Spleen (tissue), 11 donors: Measurements from ENCODE around the gene TNN. TPM values are rescaled to one million over a fixed set of nuclear protein-coding genes. Genes with fewer than 3 reads are reported as not detected.

Experiments used
- DNase-seq: peaks from one replicate; pipeline ENCODE4 v3.0.0-alpha.2; 2020
- H3K27ac ChIP-seq, 8 donors: fragments of 200-600 bp; sonication (generic) in 7 of 8; 1 replicate in 4 of 8; 2 replicates in 4 of 8; pipeline versions ENCODE4 v1.5.0 to v1.8.0; 2016 to 2021; ENCODE audit warnings: inconsistent platforms in 4 of 8, mild to moderate bottlenecking in 4 of 8, moderate library complexity in 1 of 8
- H3K27me3 ChIP-seq, 7 donors: fragments of 200-600 bp; sonication (generic) in 6 of 7; replicated peaks in 1 of 7; 1 replicate in 4 of 7; 2 replicates in 3 of 7; pipeline versions ENCODE4 v1.5.0 to v1.8.0; 2016 to 2021; ENCODE audit warnings: inconsistent platforms in 3 of 7, mild to moderate bottlenecking in 1 of 7
- H3K36me3 ChIP-seq, 6 donors: fragments of 200-600 bp; sonication (generic) in 5 of 6; 1 replicate in 4 of 6; 2 replicates in 2 of 6; pipeline versions ENCODE4 v1.5.0 to v1.8.0; 2016 to 2021; ENCODE audit warnings: inconsistent platforms in 2 of 6
- H3K4me1 ChIP-seq, 6 donors: fragments of 200-600 bp; sonication (generic) in 5 of 6; 1 replicate in 3 of 6; 2 replicates in 3 of 6; pipeline versions ENCODE4 v1.5.0 to v1.8.0; 2016 to 2021; ENCODE audit warnings: inconsistent platforms in 3 of 6
- H3K4me3 ChIP-seq, 8 donors: fragments of 200-600 bp; sonication (generic) in 7 of 8; 1 replicate in 4 of 8; 2 replicates in 4 of 8; pipeline versions ENCODE4 v1.5.0 to v1.8.0; 2016 to 2021; ENCODE audit warnings: inconsistent platforms in 4 of 8, mild to moderate bottlenecking in 4 of 8, moderate library complexity in 2 of 8
- H3K9me3 ChIP-seq, 8 donors: fragments of 200-600 bp; sonication (generic) in 7 of 8; 1 replicate in 4 of 8; 2 replicates in 4 of 8; pipeline versions ENCODE4 v1.5.0 to v1.8.0; 2016 to 2021; ENCODE audit warnings: inconsistent platforms in 4 of 8
- CTCF ChIP-seq, 11 experiments: fragments of 200-600 bp in 7 of 11; fragments of 450-650 bp in 4 of 11; sonication (generic) in 4 of 11; IDR thresholded peaks in 8 of 11; conservative IDR thresholded peaks in 3 of 11; 1 replicate in 7 of 11; 2 replicates in 4 of 11; pipeline versions ENCODE4 v1.4.0 to v1.8.0; 2016 to 2021; ENCODE audit warnings: antibody characterized with exemption in 11 of 11, inconsistent platforms in 4 of 11, mild to moderate bottlenecking in 1 of 11
- POLR2A ChIP-seq, 3 donors: fragments of 450-650 bp; IDR thresholded peaks; one replicate each; pipeline ENCODE4 v1.5.1; 2017; ENCODE audit warnings: antibody characterized with exemption in 3 of 3, mild to moderate bottlenecking in 1 of 3
- POLR2AphosphoS5 ChIP-seq, 3 donors: sonication (generic); formaldehyde crosslinking; IDR thresholded peaks; one replicate each; pipeline ENCODE4 v1.5.1; 2017; ENCODE audit warnings: antibody characterized with exemption in 3 of 3
- WGBS, 5 donors: extraction: QIAGEN DNeasy Blood & Tissue Kit in 3 of 5; methylation state at CpG; one replicate each; pipeline versions ENCODE4 v1.1.5 to v1.1.7; 2013 to 2018; 5-methylcytosine and 5-hydroxymethylcytosine counted together
- intact Hi-C: fragments of 100-400 bp; cut with DNase I; formaldehyde crosslinking; loops from one replicate; pipeline ENCODE4 v1.15.0; 2023; ENCODE audit warnings: low total_unique reads
- polyA plus RNA-seq, 3 donors: library from polyadenylated mRNA; stranded (reverse); fragments of 200-250 nt; gene quantifications; one replicate each; pipeline ENCODE4 v1.2.1, GENCODE V29; 2013
- total RNA-seq, 7 donors: library from RNA; depleted of rRNA in 3 of 7; stranded (reverse); fragments of >200 nt in 3 of 7; fragmentation: NEBNext Ultra II Directional in 4 of 7; extraction: Animal tissue kit (Norgen Biotek cat#: 25700) in 4 of 7; gene quantifications; one replicate each; pipeline versions ENCODE4 v1.1.0 to v1.2.1, GENCODE V29; 2016 to 2021
- donor health status: healthy with polysubstance abuse.
- donor health status: DM: no; HTN: no; CAD: no; lungs with moderate emphysema.
- donor health status: DM: no; HTN: no; CAD: no.
- donor health status: Bipolar disorder and iron deficiency.
- donor health status: healthy.
- donor health status: DM: no; HTN: no; CAD: no.
- donor health status: DM: yes; HTN: yes; CAD: no.

Gene TNN
- total and polyA plus RNA-seq, 10 donors: 0.03 to 1.3 (median 0.37) TPM

- Histone ChIP-seq H3K4me3 (no peak overlapping the region), H3K27ac (no peak overlapping the region), H3K27me3 (no peaks in the 10 kb centered on the region), H3K36me3 (no peaks in the 10 kb centered on the region), H3K4me1 (no peaks in the 10 kb centered on the region), H3K9me3 (peaks cover 4 to 25% (median 18%) of the 10 kb centered on the region in 8 donors)
- TF ChIP-seq POLR2AphosphoS5 (IDR thresholded peaks at IDR 0.05): no peak
- no peak for TF ChIP-seq CTCF (IDR thresholded peaks at IDR 0.05 in 8 of 11, conservative IDR thresholded peaks at IDR 0.05 in 3 of 11)
- TF ChIP-seq POLR2A (IDR thresholded peaks at IDR 0.05): no peak
- DNase-seq: no peak
- intact Hi-C loops: no loop called here
- WGBS, 5 donors: 71 to 88% (median 76%) methylated on average over 2 of the region's 2 CpGs
Observed at GRCh38 chr1:175114996-175115395, 47.4 kb downstream of the TNN start.

GRCh38 chr1:175116210-175116798 is 48.7 kb downstream of the TNN start:
- 89 to 100% (median 94%) methylated on average over 1 of the region's 1 CpG for WGBS, 5 donors
- peaks cover 4 to 25% (median 18%) of the 10 kb centered on the region in 8 donors for H3K9me3 ChIP-seq
- DNase-seq: no peak
- no peaks in the 10 kb centered on the region for H3K27me3 ChIP-seq
- H3K27ac ChIP-seq: no peak overlapping the region
- TF ChIP-seq POLR2AphosphoS5 (IDR thresholded peaks at IDR 0.05): no peak
- TF ChIP-seq CTCF (IDR thresholded peaks at IDR 0.05 in 8 of 11, conservative IDR thresholded peaks at IDR 0.05 in 3 of 11): no peak
- no peak for TF ChIP-seq POLR2A (IDR thresholded peaks at IDR 0.05)
- no peaks in the 10 kb centered on the region for H3K36me3 ChIP-seq
- H3K4me3 ChIP-seq: no peak overlapping the region
- no peaks in the 10 kb centered on the region for H3K4me1 ChIP-seq
- intact Hi-C loops: no loop called here

- H3K4me1 ChIP-seq: no peaks in the 10 kb centered on the region
- H3K36me3 ChIP-seq: no peaks in the 10 kb centered on the region
- no peak overlapping the region for H3K4me3 ChIP-seq
- no peaks in the 10 kb centered on the region for H3K27me3 ChIP-seq
- no peak overlapping the region for H3K27ac ChIP-seq
- WGBS, 5 donors: 79 to 93% (median 85%) methylated on average over 11 of the region's 11 CpGs
- TF ChIP-seq POLR2A (IDR thresholded peaks at IDR 0.05): no peak
- TF ChIP-seq POLR2AphosphoS5 (IDR thresholded peaks at IDR 0.05): no peak
- no peak for TF ChIP-seq CTCF (IDR thresholded peaks at IDR 0.05 in 8 of 11, conservative IDR thresholded peaks at IDR 0.05 in 3 of 11)
- no peak for DNase-seq
- peaks cover 4 to 25% (median 18%) of the 10 kb centered on the region in 8 donors for H3K9me3 ChIP-seq
- intact Hi-C loops: no loop called here
Observed at GRCh38 chr1:175116903-175117302, 49.3 kb downstream of the TNN start.

- peaks cover 0 to 12% (median 6%) of the 10 kb centered on the region in 8 donors for H3K9me3 ChIP-seq
- DNase-seq: no peak
- intact Hi-C loops: no loop called here
- no peak overlapping the region for H3K27ac ChIP-seq
- no peaks in the 10 kb centered on the region for H3K27me3 ChIP-seq
- H3K36me3 ChIP-seq: no peaks in the 10 kb centered on the region
- WGBS, 5 donors: 84 to 91% (median 89%) methylated on average over 13 of the region's 13 CpGs
- TF ChIP-seq POLR2AphosphoS5 (IDR thresholded peaks at IDR 0.05) (no peak), CTCF (IDR thresholded peaks at IDR 0.05 in 8 of 11, conservative IDR thresholded peaks at IDR 0.05 in 3 of 11) (no peak), POLR2A (IDR thresholded peaks at IDR 0.05) (no peak)
- no peaks in the 10 kb centered on the region for H3K4me1 ChIP-seq
- H3K4me3 ChIP-seq: no peak overlapping the region
Observed at GRCh38 chr1:175118375-175119367, 51.0 kb downstream of the TNN start.
